GM12891 (cell line): ENCODE data around the gene LCT.

Experiments
- POLR2A ChIP-seq: IDR thresholded peaks from 2 replicates; pipeline ENCODE4 v1.6.1; 2011; ENCODE audit warnings: low read depth, low read length, control low read depth
- POLR2AphosphoS5 ChIP-seq: IDR thresholded peaks from 2 replicates; pipeline ENCODE4 v1.6.1; 2011; ENCODE audit warnings: low read depth, low read length, control low read depth
- POU2F2 ChIP-seq: IDR thresholded peaks from 2 replicates; pipeline ENCODE4 v1.6.1; 2011; ENCODE audit warnings: low read depth, mild to moderate bottlenecking, control low read depth, low read length, moderate library complexity
- SPI1 ChIP-seq: IDR thresholded peaks from 2 replicates; pipeline ENCODE4 v1.6.1; 2011; ENCODE audit warnings: low read depth, low read length, control low read depth
- TAF1 ChIP-seq: IDR thresholded peaks from 2 replicates; pipeline ENCODE4 v1.6.1; 2011; ENCODE audit warnings: low read depth, low read length, control low read depth

DNA sequence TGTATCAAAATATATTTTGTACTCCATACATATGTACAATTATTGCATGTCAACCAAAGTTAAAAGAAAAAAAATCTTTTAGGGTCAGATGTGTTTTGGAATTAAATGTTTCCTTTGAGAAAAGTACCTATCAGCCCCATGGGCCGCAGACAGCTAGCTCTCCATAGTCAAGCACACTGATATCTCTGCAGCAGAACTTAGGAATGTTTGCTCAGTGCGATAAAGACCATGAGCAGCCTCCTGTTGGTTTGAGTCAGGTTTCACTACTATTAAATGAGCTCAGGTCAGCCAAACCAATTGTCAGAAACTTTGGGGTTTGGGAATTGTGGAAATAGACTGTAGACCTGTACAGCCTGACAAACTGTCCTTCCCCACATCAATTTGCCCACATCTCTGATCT lies 33.7 kb downstream of the LCT start:
- TF ChIP-seq POLR2A: no peak
- TF ChIP-seq POLR2AphosphoS5: no peak
- no peak for TF ChIP-seq TAF1
- no peak for TF ChIP-seq POU2F2
- no peak for TF ChIP-seq SPI1
